ENCODE measurements around the gene MOB3C. TPM values are rescaled to one million over a fixed set of nuclear protein-coding genes. Genes with fewer than 3 reads are reported as not detected.

Gene MOB3C
- total RNA-seq, 2 experiments from 2014 or later, result 6.3 to 8.7 TPM

DNA sequence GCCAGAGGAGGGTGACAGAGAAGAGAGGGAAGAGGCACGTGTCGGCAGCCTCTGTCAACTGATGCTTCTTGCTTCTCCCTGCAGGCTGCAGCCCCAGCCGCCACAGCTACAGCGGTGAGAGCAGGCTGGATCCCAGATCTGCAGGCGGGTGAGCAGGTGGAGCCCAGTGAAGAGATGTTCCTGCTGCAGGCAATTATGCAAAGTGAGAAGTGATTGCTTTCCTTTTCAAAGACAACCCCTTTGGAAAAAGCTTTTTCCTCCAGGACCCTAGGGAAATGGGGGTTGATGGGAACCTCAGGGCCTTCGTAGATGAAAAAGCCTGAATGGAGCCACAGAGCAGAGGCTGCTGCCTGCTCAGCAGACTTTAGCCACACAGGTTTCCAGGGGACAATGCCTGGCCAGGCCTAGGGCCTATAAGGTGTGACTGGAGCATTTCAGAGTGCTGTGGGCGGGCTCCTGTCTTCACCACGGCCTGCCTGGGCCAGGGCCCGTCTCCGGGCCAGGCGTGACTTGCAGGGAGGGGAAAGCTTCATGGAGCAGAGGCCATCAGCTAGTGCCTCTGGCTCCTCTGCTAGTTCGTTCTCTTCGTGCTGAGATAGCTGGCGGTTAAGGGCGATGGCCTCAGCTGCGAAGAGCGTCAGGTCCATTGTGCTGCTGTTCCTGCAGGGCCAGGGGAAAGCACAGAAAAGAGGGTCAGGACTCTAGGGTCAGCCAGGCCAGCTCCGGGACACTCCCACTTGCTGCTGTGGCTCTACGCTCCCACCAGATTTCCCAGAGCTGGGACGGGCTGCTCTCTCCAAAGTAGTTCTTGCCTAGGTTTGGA, 58.3 kb downstream of the MOB3C start:
- no peak for ATAC-seq
- intact Hi-C loops (cut with micrococcal nuclease), result no loop called here
- DNase-seq, result no peak
- H3K36me3 Mint-ChIP-seq (ENCODE audit: low read depth), result peaks cover 3% of the 10 kb centered on the region
- H3K4me3 Mint-ChIP-seq, result no peak overlapping the region
- H3K27me3 Mint-ChIP-seq, result no peaks in the 10 kb centered on the region
- TF ChIP-seq, protein P1, sequence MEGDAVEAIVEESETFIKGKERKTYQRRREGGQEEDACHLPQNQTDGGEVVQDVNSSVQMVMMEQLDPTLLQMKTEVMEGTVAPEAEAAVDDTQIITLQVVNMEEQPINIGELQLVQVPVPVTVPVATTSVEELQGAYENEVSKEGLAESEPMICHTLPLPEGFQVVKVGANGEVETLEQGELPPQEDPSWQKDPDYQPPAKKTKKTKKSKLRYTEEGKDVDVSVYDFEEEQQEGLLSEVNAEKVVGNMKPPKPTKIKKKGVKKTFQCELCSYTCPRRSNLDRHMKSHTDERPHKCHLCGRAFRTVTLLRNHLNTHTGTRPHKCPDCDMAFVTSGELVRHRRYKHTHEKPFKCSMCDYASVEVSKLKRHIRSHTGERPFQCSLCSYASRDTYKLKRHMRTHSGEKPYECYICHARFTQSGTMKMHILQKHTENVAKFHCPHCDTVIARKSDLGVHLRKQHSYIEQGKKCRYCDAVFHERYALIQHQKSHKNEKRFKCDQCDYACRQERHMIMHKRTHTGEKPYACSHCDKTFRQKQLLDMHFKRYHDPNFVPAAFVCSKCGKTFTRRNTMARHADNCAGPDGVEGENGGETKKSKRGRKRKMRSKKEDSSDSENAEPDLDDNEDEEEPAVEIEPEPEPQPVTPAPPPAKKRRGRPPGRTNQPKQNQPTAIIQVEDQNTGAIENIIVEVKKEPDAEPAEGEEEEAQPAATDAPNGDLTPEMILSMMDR (IDR thresholded peaks at IDR 0.05), result no peak
- CTCF ChIA-PET, result interaction anchor here (0.9 to 1.2 kb wide), 2 partner anchors 9 to 11 kb away, joined by 3 to 4 read pairs; no protein-coding TSS in a partner anchor
- POLR2A ChIA-PET, result no interaction called here
- no peak overlapping the region for H3K27ac Mint-ChIP-seq
- no peaks in the 10 kb centered on the region for H3K4me1 Mint-ChIP-seq (ENCODE audit: low read depth)
- no peaks in the 10 kb centered on the region for H3K9me3 Mint-ChIP-seq

Other genes with a start within 250 kb of the MOB3C start
- 1 to 10 TPM; 3.0 to 4.7 TPM for gene FAAH, start 222.5 kb downstream of the MOB3C start, total RNA-seq
- under 1 TPM in 1 of 2 experiments, not detected in 1; 0.09 TPM for gene DMBX1, start 127.0 kb downstream of the MOB3C start, total RNA-seq
- not detected for gene KNCN, start 65.2 kb downstream of the MOB3C start, total RNA-seq
- 10 to 100 TPM; 31.1 to 35.5 TPM for gene MKNK1, start 12.5 kb downstream of the MOB3C start, total RNA-seq
- gene ATPAF1, start 51.6 kb upstream of the MOB3C start, total RNA-seq, result 10 to 100 TPM; 40.3 to 41.8 TPM
- not detected for gene TEX38, start 55.0 kb upstream of the MOB3C start, total RNA-seq
- 10 to 100 TPM; 39.6 to 41.6 TPM for gene EFCAB14, start 102.3 kb upstream of the MOB3C start, total RNA-seq
- gene CYP4B1, start 182.2 kb upstream of the MOB3C start, total RNA-seq, result not detected